ENCODE results near the gene CCR1.
"Not testable (repeated sequence)": the region's sequence is repeated elsewhere in the genome, so short reads cannot be mapped to it uniquely, and the experiment has no call there.

The CCR1 gene

GRCh38 chr3:46213201-46213600 lies 5.1 kb upstream of the CCR1 start:
- Histone ChIP-seq H3K4me3 (no peak overlapping the region), H3K27ac (no peak overlapping the region)
- no peak for DNase-seq (ENCODE audit: low spot score)
- no peak for TF ChIP-seq CTCF (IDR thresholded peaks at IDR 0.05)

DNA sequence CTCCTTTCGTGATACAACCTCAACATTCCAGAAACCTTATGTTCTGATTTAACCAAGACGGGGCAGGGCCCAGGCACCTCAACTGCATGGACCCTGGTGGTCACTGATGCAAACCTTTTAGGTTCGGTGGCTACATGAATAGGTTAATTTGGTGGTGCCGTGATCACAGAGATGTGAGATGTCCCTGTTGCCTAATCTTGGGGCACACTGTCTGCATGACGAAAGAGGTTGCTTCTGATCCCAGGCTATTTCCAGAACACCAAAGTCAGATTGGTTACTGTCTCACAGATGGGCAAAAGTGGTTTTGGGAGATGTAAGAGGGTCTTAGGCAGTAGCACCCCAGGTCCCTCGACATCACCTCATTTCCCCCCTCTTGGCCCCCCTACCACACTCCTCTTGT lies 4.0 kb upstream of the CCR1 start:
- H3K27ac ChIP-seq, result no peak overlapping the region
- DNase-seq (ENCODE audit: low spot score), result no peak
- TF ChIP-seq CTCF (IDR thresholded peaks at IDR 0.05), result no peak
- no peak overlapping the region for H3K4me3 ChIP-seq

DNA sequence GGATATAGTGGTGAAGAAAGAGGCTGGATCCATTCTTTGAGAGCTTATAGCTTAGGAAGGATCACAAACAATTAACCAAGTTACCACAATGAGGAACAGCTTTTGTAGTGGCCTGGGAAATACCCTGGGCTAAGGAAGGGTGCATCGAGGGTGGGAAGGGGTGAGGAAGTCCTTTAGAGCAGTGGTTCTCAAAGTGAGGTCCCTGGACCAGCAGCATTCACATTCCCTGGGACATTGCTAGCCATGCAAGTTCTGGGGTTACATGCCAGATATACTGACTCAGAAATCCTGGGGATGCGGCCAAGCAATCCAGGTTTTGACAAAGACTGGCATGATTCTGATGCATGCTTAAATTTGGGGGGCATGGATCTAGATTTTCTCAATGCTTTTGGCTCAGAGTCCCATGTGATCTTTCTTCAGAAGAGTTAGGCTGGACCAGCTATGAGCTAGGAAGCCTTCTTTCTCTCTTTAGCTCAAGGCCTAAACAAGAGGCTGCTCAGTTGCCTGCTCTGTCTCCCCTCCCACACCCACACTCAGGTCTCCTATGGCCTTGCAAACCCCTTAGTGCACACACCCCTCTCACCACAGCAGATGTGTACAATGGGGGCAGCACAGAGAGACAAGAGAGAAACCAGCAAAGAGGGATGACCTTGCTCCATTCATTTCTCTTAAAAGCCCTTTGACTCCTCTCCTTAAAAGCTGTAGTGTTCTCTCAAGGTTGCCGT lies 1.8 kb upstream of the CCR1 start:
- Histone ChIP-seq H3K4me3 (no peak overlapping the region), H3K27ac (no peak overlapping the region)
- no peak for DNase-seq (ENCODE audit: low spot score)
- TF ChIP-seq CTCF (IDR thresholded peaks at IDR 0.05), result no peak

DNA sequence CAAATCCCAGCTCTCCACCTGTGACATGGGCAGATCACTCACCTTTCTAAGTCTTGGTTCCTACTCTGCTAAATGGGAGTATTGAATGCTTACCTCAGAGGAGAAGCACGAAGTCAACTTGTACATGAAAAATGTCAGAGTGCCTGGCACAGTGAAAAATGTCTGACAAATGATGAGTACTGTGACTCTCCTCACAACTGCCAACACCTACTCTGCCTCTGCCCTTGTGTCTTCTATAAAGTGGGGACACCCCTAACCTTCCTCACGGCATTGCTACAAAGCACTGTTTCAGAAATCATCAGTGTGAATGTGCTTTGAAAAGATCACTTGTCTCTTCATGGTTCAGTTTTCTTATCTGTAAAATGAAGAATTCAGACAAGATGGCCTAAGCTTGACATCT lies 940 bp upstream of the CCR1 start:
- no peak overlapping the region for H3K4me3 ChIP-seq
- H3K27ac ChIP-seq, result no peak overlapping the region
- TF ChIP-seq CTCF (IDR thresholded peaks at IDR 0.05), result no peak
- no peak for DNase-seq (ENCODE audit: low spot score)

GRCh38 chr3:46207514-46207913 lies 599 bp downstream of the CCR1 start:
- Histone ChIP-seq H3K4me3 (peak overlapping the region; percentile 52), H3K27ac (peak overlapping the region in 1 of 2 donors; percentile 74)
- DNase-seq (ENCODE audit: low spot score), result not testable (repeated sequence)

GRCh38 chr3:46206282-46207015 lies 1.7 kb downstream of the CCR1 start:
- Histone ChIP-seq H3K4me3 (peak overlapping the region; percentile 52), H3K27ac (peak overlapping the region in 1 of 2 donors; percentile 74)
- DNase-seq (ENCODE audit: low spot score), result no peak
- TF ChIP-seq CTCF (IDR thresholded peaks at IDR 0.05), result no peak

- Histone ChIP-seq H3K27ac (no peak overlapping the region), H3K4me3 (peak overlapping the region; percentile 52)
- TF ChIP-seq CTCF (IDR thresholded peaks at IDR 0.05), result no peak
- no peak for DNase-seq (ENCODE audit: low spot score)
Measured at GRCh38 chr3:46205286-46205960, 2.7 kb downstream of the CCR1 start.
